Small intestine (tissue), 16 donors: ENCODE measurements around the gene HSPB6. TPM values are rescaled to one million over a fixed set of nuclear protein-coding genes. Genes with fewer than 3 reads are reported as not detected.

Experiments used
- DNase-seq, 2 donors: peaks; one replicate each; pipeline versions ENCODE4 v3.0.0 to v3.0.0-alpha.2; 2013
- FAIRE-seq: peaks from 2 replicates; lab custom pipeline; 2012; peaks lifted over from hg19 to GRCh38; lab: Jason Lieb, UNC
- H3K27ac ChIP-seq, 3 donors: one replicate each; pipeline ENCODE4 v1.5.1; 2013; ENCODE audit warnings: low read length in 2 of 3, mild to moderate bottlenecking in 2 of 3, control low read depth in 1 of 3, inconsistent platforms in 1 of 3, low read depth in 1 of 3, moderate library complexity in 1 of 3
- H3K27me3 ChIP-seq, 3 donors: one replicate each; pipeline ENCODE4 v1.6.1; 2013; ENCODE audit warnings: low read length in 3 of 3, inconsistent platforms in 1 of 3; ENCODE audit not compliant: control insufficient read depth in 3 of 3, insufficient read depth in 3 of 3
- H3K36me3 ChIP-seq, 3 donors: one replicate each; pipeline ENCODE4 v1.6.1; 2013; ENCODE audit warnings: low read length in 3 of 3, inconsistent platforms in 1 of 3, low read depth in 1 of 3, mild to moderate bottlenecking in 1 of 3, moderate library complexity in 1 of 3; ENCODE audit not compliant: control insufficient read depth in 3 of 3, insufficient read depth in 2 of 3
- H3K4me1 ChIP-seq, 3 donors: one replicate each; pipeline ENCODE4 v1.6.1; 2013; ENCODE audit warnings: low read length in 2 of 3, inconsistent platforms in 1 of 3, low read depth in 1 of 3, mild to moderate bottlenecking in 1 of 3, moderate library complexity in 1 of 3; ENCODE audit not compliant: control insufficient read depth in 3 of 3, insufficient read depth in 2 of 3
- H3K4me3 ChIP-seq, 3 donors: one replicate each; pipeline ENCODE4 v1.5.1; 2013; ENCODE audit warnings: low read length in 3 of 3, control low read depth in 1 of 3, inconsistent platforms in 1 of 3, low read depth in 1 of 3, mild to moderate bottlenecking in 1 of 3, moderate library complexity in 1 of 3
- H3K9me3 ChIP-seq, 2 donors: one replicate each; pipeline ENCODE4 v1.6.1; 2013; ENCODE audit warnings: low read depth in 1 of 2, low read length in 1 of 2; ENCODE audit not compliant: control insufficient read depth in 2 of 2, insufficient read depth in 1 of 2
- WGBS, 3 donors: extraction: QIAGEN DNeasy Blood & Tissue Kit; methylation state at CpG; one replicate each; pipeline ENCODE4 v1.1.7; 2013; 5-methylcytosine and 5-hydroxymethylcytosine counted together
- long read RNA-seq, 10 donors: transcript quantifications; one replicate each; lab custom pipeline, GENCODE V29; 2026
- polyA plus RNA-seq, 4 donors: library from polyadenylated mRNA; stranded (reverse) in 3 of 4; unstranded in 1 of 4; fragments of 200-250 nt in 3 of 4; fragments of 120-200 nt in 1 of 4; gene quantifications; one replicate each; pipeline versions ENCODE4 v1.2.1 to v1.2.3, GENCODE V29; 2013
- donor health status: healthy with polysubstance abuse.
- donor health status: control.
- donor health status: control.
- donor health status: Bipolar disorder and iron deficiency.
- donor health status: healthy.

The HSPB6 gene, protein sequence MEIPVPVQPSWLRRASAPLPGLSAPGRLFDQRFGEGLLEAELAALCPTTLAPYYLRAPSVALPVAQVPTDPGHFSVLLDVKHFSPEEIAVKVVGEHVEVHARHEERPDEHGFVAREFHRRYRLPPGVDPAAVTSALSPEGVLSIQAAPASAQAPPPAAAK
- polyA plus RNA-seq: 10 to 100 TPM in 2 of 4 donors, 1 to 10 TPM in 2; 2.0 to 41.7 (median 11.5) TPM
- long read RNA-seq, donor 1, transcript HSPB6-201 (3 exons, 1,457 nt): major isoform, 14 of 14 reads
- long read RNA-seq, donor 1, partial matches to known transcripts: 0 of 14 reads
- long read RNA-seq, donor 1, other reads (novel, unspliced or antisense): 0 of 14 reads
- long read RNA-seq, donor 2, transcript HSPB6-201 (3 exons, 1,457 nt): major isoform, 8 of 8 reads
- long read RNA-seq, donor 2, partial matches to known transcripts: 0 of 8 reads
- long read RNA-seq, donor 2, other reads (novel, unspliced or antisense): 0 of 8 reads
- long read RNA-seq, donor 3, transcript HSPB6-201 (3 exons, 1,457 nt): major isoform, 35 of 36 reads
- long read RNA-seq, donor 3, partial matches to known transcripts: 0 of 36 reads
- long read RNA-seq, donor 3, other reads (novel, unspliced or antisense): 0 of 36 reads
- long read RNA-seq, donor 4: 0 reads
- long read RNA-seq, donor 5, transcript HSPB6-201 (3 exons, 1,457 nt): major isoform, 6 of 6 reads
- long read RNA-seq, donor 5, partial matches to known transcripts: 0 of 6 reads
- long read RNA-seq, donor 5, other reads (novel, unspliced or antisense): 0 of 6 reads
- long read RNA-seq, donor 6, transcript HSPB6-201 (3 exons, 1,457 nt): major isoform, 20 of 20 reads
- long read RNA-seq, donor 6, partial matches to known transcripts: 0 of 20 reads
- long read RNA-seq, donor 6, other reads (novel, unspliced or antisense): 0 of 20 reads
- long read RNA-seq, donor 7, transcript HSPB6-201 (3 exons, 1,457 nt): major isoform, 110 of 111 reads
- long read RNA-seq, donor 7, partial matches to known transcripts: 0 of 111 reads
- long read RNA-seq, donor 7, other reads (novel, unspliced or antisense): 0 of 111 reads
- long read RNA-seq, donor 8, transcript HSPB6-201 (3 exons, 1,457 nt): major isoform, 20 of 21 reads
- long read RNA-seq, donor 8, partial matches to known transcripts: 0 of 21 reads
- long read RNA-seq, donor 8, other reads (novel, unspliced or antisense): 0 of 21 reads
- long read RNA-seq, donor 9, partial matches to known transcripts: 0 of 1 reads
- long read RNA-seq, donor 9, other reads (novel, unspliced or antisense): 0 of 1 reads
- long read RNA-seq, donor 10, transcript HSPB6-201 (3 exons, 1,457 nt): major isoform, 47 of 47 reads
- long read RNA-seq, donor 10, partial matches to known transcripts: 0 of 47 reads
- long read RNA-seq, donor 10, other reads (novel, unspliced or antisense): 0 of 47 reads

DNA sequence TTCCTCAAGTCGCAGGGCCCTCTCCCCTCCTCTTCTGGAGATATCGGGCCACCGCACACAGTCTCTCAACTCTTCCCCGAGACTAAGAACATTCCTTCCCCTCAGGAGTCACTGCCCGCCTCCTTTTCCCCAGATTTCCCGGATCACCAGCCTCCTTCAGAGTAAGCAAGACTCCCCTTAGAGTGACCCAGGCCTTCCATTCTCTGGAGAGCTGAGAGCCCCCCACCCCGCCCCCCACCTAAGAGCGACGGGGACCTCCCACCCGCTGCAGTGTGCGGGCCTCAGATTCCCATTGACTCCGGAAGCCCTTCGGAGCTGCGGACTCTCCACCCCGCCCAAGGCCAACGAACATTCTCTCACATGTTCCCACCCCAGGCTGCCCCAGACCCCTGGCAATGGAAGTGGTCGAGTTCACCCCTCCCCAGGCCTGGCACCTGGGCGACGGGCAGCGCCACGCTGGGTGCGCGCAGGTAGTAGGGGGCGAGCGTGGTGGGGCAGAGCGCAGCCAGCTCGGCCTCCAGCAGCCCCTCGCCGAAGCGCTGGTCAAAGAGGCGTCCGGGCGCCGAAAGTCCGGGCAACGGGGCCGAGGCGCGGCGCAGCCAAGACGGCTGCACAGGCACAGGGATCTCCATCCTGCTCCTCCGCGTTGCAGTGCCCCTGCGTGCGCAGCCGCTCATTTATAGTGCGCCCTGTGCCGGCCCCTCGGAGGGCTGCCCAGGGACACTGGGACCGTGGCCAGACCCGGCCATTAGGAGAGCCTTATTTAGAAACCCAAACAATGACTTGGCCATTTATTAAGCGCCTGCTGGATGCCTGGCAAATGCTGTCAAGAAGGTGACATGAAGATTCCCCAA lies at the start of gene HSPB6:
Gene HSPB6 (minus strand): TSS at position 653 of the 854 bp plus-strand sequence. CDS start 21 bp downstream, at position 632.
- WGBS, 3 donors: 3 to 14% (median 8%) methylated on average over 50 to 52 of the region's 52 CpGs
- peaks cover 0 to 30% (median 15%) of the 10 kb centered on the region in 3 donors for H3K4me1 ChIP-seq
- H3K9me3 ChIP-seq: no peaks in the 10 kb centered on the region
- FAIRE-seq (no peak), DNase-seq (peak in 1 of 2 donors; percentile 40)
- peaks cover 0 to 24% (median 0%) of the 10 kb centered on the region in 3 donors for H3K27me3 ChIP-seq
- peaks cover under 1 to 45% (median 10%) of the 10 kb centered on the region in 3 donors for H3K36me3 ChIP-seq
- H3K27ac ChIP-seq: peak within 1 kb of the TSS in 2 of 3 donors; percentile 64 to 90
- peak within 1 kb of the TSS; percentile 29 to 70 (median 45) for H3K4me3 ChIP-seq

DNA sequence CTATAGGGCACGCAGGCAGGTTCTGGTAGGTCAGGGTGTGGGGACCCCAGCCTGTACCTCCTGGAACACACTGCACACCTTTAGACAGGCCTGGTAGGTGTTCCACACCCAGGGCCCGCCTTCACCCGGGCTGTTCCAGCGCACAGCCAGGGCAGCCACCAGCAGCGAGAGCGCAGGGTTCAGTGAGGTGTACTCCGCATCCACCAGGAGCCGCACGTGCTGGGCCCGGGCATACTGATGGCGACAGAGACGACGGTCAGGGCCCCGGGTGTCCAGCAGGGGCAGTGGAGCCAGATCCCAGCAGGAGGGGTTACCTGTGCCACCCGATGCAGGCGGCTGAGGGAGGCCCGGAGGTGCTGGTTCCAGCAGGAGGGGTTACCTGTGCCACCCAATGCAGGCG lies 49.8 kb upstream of the HSPB6 start:
- Histone ChIP-seq H3K4me3 (no peak overlapping the region), H3K36me3 (no peaks in the 10 kb centered on the region), H3K27ac (no peak overlapping the region), H3K4me1 (no peaks in the 10 kb centered on the region), H3K27me3 (no peaks in the 10 kb centered on the region), H3K9me3 (peaks cover 0 to 4% of the 10 kb centered on the region in 2 donors)
- no peak for FAIRE-seq
- DNase-seq: no peak
- 89 to 93% (median 89%) methylated on average over 18 of the region's 18 CpGs for whole genome bisulfite sequencing, 3 donors

DNA sequence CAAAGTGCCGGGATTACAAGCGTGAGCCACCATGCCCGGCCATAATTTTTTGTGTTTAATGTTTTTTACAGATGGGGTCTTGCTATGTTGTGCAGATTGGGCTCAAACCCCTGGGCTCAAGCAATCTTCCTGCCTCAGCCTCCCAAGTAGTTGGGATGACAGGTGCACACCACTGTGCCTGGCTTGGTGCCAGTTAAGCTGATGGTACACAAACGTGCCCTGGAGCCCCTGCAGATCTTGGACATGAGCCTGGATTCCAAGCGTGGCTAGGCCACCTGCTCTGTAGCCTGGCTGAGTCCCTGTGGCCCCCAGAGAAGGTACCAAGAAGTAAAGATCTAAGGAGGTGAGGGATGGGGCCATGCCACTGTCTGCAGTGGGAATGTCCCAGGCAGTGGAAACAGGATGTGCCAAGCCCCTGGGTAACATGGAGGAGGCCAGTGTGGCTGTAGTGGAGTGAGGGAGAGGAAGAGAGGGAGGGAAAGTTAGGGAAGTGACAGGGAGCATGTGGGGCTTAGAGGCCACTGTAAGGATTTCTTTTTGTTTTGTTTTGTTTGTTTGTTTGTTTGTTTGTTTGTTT lies 48.8 kb upstream of the HSPB6 start:
- no peak for DNase-seq
- Histone ChIP-seq H3K4me3 (no peak overlapping the region), H3K36me3 (no peaks in the 10 kb centered on the region), H3K9me3 (peaks cover 0 to 7% of the 10 kb centered on the region in 2 donors), H3K4me1 (no peaks in the 10 kb centered on the region), H3K27ac (no peak overlapping the region), H3K27me3 (no peaks in the 10 kb centered on the region)
- FAIRE-seq: no peak
- 52 to 64% (median 53%) methylated on average over 5 of the region's 5 CpGs for WGBS, 3 donors

DNA sequence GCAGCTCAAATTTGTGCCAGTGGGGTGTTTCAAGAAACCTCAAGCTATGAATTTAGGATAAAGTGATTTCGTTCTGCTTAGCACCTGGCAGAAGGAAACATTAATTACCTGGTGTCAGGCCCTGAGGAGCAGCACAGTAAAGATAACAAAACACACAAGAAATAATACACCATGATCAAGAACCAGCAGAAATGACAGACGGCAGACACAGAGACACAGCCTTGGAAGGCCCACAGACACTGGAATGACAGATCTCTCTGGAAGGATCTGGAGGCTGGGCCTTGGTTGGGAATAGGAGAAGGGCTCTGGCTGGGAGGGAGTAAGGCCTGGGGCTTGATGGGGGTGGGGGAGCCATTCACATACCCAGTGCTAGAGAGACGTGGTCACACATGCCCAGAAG lies 45.0 kb upstream of the HSPB6 start:
- H3K27ac ChIP-seq: no peak overlapping the region
- DNase-seq (no peak), FAIRE-seq (no peak)
- H3K27me3 ChIP-seq: peaks cover 0 to 15% (median 1%) of the 10 kb centered on the region in 3 donors
- WGBS, 3 donors: 58 to 68% (median 63%) methylated on average over 3 of the region's 3 CpGs
- no peaks in the 10 kb centered on the region for H3K4me1 ChIP-seq
- H3K4me3 ChIP-seq: no peak overlapping the region
- H3K36me3 ChIP-seq: no peaks in the 10 kb centered on the region
- H3K9me3 ChIP-seq: peaks cover 0 to 7% of the 10 kb centered on the region in 2 donors

DNA sequence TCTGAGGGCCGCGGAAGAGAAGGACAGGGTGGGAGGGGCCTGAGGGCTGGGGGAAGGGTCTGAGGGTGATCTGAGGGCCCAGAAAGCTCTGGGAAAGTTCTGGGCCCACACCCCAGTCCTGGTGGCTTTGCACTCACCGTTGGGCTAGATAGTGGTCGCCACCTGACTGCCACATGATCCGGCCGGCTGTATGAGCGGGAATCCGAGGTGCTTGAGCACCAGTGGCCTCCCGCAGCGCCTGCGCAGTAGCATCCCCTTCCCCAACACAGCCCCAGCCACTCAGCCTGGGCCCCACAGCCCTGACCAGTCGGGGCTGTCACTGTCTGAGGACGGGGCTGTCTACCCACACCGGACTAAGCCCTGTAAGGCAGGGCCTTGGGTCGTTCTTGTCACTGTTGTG lies 40.8 kb upstream of the HSPB6 start:
- FAIRE-seq: no peak
- H3K9me3 ChIP-seq: peaks cover 0 to 7% of the 10 kb centered on the region in 2 donors
- no peak overlapping the region for H3K27ac ChIP-seq
- no peaks in the 10 kb centered on the region for H3K4me1 ChIP-seq
- H3K4me3 ChIP-seq: no peak overlapping the region
- WGBS, 3 donors: 4 to 15% (median 8%) methylated on average over 13 to 15 of the region's 15 CpGs
- H3K27me3 ChIP-seq: peaks cover 0 to 23% (median 8%) of the 10 kb centered on the region in 3 donors
- DNase-seq: peak in 1 of 2 donors; percentile 44
- H3K36me3 ChIP-seq: no peaks in the 10 kb centered on the region

DNA sequence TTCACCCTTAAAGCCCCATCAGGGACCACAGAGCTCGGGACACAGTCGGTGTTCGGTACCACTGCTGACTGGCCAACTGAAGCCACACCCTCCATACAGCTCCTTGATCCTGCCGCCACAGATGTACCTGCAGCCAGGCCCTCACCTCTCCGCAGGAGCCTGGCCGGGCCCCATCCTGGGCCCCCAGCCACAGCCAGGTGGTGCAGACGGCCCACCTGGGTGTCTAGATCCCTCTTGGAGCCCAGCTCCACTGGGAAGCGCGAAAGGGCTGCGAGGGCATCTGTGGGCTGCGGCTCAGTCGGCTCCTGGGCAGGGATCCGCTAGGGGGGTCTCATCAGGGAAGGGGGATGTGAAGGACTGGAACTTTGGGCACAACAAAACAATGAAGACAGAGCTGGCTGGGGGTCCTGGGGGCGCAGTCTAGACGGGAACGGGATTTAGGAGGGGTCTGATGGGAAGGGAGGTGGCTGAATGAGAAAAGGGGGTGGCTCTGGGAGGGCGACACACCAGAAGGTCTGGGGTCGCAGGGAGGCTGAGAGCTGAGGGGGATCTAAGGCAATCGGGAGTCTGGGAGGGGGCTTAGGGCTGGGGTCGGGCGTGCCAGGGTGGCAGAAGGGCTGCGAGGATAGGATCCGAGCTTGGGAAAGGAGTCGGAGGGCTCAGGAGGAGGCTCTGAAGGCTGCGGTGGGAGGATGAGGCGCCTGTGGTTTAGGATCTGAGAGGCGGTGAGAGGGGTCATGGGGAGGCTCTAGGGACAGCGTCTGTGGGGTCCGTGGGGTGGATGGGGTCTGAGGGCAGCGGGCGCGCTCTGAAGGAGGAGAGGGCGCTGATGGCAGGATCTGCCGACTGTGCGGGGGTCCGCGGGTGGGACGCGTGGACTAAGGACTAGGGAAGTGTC lies 40.1 kb upstream of the HSPB6 start:
- 20 to 24% (median 21%) methylated on average over 39 of the region's 39 CpGs for WGBS, 3 donors
- Histone ChIP-seq H3K4me3 (no peak overlapping the region), H3K36me3 (no peaks in the 10 kb centered on the region), H3K27ac (no peak overlapping the region), H3K27me3 (peaks cover 0 to 23% (median 8%) of the 10 kb centered on the region in 3 donors), H3K4me1 (no peaks in the 10 kb centered on the region), H3K9me3 (peaks cover 0 to 5% of the 10 kb centered on the region in 2 donors)
- DNase-seq (no peak), FAIRE-seq (no peak)
